GM13977 (cell line): ENCODE results near the gene GPATCH3.
"Not testable (repeated sequence)": the region's sequence is repeated elsewhere in the genome, so short reads cannot be mapped to it uniquely, and the experiment has no call there.

Experiments
- DNase-seq: peaks from one replicate; pipeline ENCODE4 v3.0.0; 2012; ENCODE audit warnings: low spot score
- in situ Hi-C: fragments of 300-500 bp; cut with MboI; formaldehyde crosslinking; loops from one replicate; pipeline ENCODE4 v1.12.0; 2022; ENCODE audit warnings: low sequenced_read_pairs, low pct_unique_long_range_greater_than_20kb, mixed read lengths, inconsistent platforms; ENCODE audit not compliant: unreplicated experiment
- TF ChIP-seq, protein P1 (sequence below): IDR thresholded peaks from 2 replicates; pipeline ENCODE4 v1.5.1; 2012; ENCODE audit warnings: mild to moderate bottlenecking, control low read depth; ENCODE audit not compliant: insufficient read depth; ENCODE audit errors: extremely low read depth, missing control alignments

Gene GPATCH3

DNA sequence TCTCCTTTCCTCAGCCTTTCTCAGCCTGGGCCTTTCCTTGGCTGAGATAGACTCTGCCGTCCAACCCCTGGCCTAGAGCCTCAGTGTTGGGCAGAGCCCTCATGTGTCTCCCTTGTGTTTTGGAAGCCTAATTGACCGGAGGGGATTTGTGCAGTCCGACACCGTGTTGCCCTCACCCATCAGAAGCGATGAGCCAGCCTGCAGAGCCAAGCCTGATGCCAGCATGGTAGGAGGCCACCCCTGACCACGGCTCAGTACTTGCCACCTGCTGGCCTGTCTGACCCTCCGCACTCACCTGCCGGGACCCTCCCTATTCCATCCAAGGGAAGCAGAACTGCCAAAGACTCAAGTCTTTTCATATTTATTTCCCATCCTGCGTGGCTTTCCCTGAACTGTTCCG is 46.7 kb downstream of the GPATCH3 start:
- DNase-seq = no peak
- TF ChIP-seq, protein P1, sequence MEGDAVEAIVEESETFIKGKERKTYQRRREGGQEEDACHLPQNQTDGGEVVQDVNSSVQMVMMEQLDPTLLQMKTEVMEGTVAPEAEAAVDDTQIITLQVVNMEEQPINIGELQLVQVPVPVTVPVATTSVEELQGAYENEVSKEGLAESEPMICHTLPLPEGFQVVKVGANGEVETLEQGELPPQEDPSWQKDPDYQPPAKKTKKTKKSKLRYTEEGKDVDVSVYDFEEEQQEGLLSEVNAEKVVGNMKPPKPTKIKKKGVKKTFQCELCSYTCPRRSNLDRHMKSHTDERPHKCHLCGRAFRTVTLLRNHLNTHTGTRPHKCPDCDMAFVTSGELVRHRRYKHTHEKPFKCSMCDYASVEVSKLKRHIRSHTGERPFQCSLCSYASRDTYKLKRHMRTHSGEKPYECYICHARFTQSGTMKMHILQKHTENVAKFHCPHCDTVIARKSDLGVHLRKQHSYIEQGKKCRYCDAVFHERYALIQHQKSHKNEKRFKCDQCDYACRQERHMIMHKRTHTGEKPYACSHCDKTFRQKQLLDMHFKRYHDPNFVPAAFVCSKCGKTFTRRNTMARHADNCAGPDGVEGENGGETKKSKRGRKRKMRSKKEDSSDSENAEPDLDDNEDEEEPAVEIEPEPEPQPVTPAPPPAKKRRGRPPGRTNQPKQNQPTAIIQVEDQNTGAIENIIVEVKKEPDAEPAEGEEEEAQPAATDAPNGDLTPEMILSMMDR = no peak
- in situ Hi-C loops = no loop called here

- TF ChIP-seq, protein P1 = peak; percentile 81
- in situ Hi-C loops = no loop called here
- DNase-seq = peak; percentile 84
These were observed 47.1 kb downstream of the GPATCH3 start for GRCh38 chr1:26853156-26853555.

DNA sequence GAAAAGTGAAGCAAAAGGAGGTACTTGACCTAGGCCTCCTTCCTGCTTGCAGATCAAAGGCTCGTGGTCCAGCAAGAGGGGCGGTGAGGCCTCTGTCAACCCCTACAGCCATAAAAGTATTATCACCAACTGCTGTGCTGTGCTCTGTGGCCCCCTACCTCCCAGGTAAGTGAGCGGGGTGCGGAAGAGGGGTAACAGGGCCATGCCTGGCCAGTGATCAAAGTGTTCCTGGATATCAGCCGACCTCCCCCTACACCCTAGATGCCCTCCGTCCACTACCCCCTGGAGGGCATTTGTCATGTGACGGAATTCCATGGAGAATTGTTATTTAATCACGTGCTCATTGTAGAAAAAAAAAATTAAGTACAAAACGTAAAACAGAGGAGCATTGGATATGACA is 47.6 kb downstream of the GPATCH3 start:
- TF ChIP-seq, protein P1 = no peak
- in situ Hi-C loops = no loop called here
- DNase-seq = no peak

GRCh38 chr1:26851106-26851684 is 49.1 kb downstream of the GPATCH3 start:
- TF ChIP-seq, protein P1 = no peak
- in situ Hi-C loops = no loop called here
- DNase-seq = no peak

DNA sequence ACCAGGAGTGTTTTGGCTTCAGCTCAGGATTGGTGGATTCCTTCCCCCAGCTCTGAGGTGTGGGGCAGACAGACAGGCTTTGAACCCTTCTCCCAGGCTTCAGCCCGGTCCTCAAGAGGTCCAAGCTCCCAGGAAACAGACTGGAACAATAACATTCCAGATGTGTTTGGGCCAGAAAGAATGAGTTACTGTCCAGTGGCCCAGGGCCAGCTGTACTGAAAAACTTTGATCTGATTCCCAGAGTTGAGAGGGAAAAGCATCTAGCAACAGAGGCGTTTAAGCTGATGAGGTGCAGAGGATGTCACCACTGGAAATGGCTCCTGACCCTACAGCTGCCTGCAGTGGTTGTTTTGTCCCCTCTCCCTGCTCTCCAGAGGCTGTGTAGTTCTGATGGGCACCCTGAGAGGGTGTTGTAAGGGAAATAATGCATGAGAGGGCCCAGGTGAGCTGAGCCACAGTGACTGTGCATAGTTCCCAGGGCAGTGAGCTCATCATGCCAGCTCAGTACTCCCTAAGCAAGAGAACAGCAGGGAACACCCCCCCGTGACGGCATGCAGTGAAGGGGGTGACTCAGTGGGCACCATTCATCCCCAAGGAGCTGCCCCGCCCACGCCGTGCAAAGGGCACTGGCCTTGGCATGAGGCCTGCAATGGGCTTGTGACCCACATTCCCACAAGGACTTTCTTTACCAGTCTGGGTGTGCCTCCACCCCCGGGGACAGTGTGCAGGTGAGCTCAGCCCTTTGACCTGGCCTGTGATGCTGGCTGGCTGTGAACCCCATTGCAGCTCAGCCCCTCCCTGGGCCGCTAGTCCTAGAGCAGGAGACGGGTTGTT is 51.1 kb downstream of the GPATCH3 start:
- TF ChIP-seq, protein P1 = no peak
- in situ Hi-C loops = no loop called here
- DNase-seq = no peak

- in situ Hi-C loops = no loop called here
- TF ChIP-seq, protein P1 = no peak
These were observed 51.8 kb downstream of the GPATCH3 start for GRCh38 chr1:26848499-26848898.

DNA sequence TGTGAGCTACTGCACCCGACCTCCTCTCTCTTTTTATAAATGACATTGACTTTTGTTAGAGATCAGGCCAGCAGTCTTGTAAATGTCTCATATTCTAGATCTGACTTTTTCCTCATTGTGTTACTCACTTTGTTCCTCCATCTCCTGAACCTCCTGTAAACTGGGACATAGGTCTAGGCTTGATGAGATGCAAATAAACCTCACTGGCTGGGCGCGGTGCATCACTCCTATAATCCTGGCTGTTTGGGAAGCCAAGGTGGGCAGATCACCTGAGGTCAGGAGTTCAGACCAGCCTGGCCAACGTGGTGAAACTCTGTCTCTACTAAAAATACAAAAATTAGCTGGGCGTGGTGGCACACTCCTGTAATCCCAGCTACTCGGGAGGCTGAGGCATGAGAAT is 52.4 kb downstream of the GPATCH3 start:
- in situ Hi-C loops, DNase-seq: not testable (repeated sequence)

More at GRCh38 chr1:26848499-26848898, 51.8 kb downstream of the GPATCH3 start:
- DNase-seq = no peak
